Ishikawa (cell line): ENCODE data around the gene FER.

Experiments used
- CREB1 ChIP-seq: IDR thresholded peaks from 2 replicates; pipeline ENCODE4 v1.6.1; 2012; ENCODE audit warnings: low read depth
- EGR1 ChIP-seq: IDR thresholded peaks from 2 replicates; pipeline ENCODE4 v1.6.1; 2012
- EP300 ChIP-seq: IDR thresholded peaks from 2 replicates; pipeline ENCODE4 v1.6.1; 2012; ENCODE audit warnings: borderline replicate concordance
- FOXM1 ChIP-seq: IDR thresholded peaks from 2 replicates; pipeline ENCODE4 v1.6.1; 2012; ENCODE audit warnings: low read depth, borderline replicate concordance
- MAX ChIP-seq: IDR thresholded peaks from 2 replicates; pipeline ENCODE4 v1.6.1; 2012
- TAF1 ChIP-seq: IDR thresholded peaks from 2 replicates; pipeline ENCODE4 v1.6.1; 2012; ENCODE audit warnings: low read depth, mild to moderate bottlenecking
- YY1 ChIP-seq: IDR thresholded peaks from 2 replicates; pipeline ENCODE4 v1.6.1; 2012; ENCODE audit warnings: low read depth

GRCh38 chr5:108797396-108797795 lies 49.7 kb downstream of the FER start:
- TF ChIP-seq TAF1, result no peak
- no peak for TF ChIP-seq CREB1
- TF ChIP-seq MAX, result no peak
- TF ChIP-seq YY1, result no peak
- no peak for TF ChIP-seq EGR1
- no peak for TF ChIP-seq FOXM1
- no peak for TF ChIP-seq EP300
